KG1 (cell line): ENCODE results near the gene EXOC6B.

Source experiments
- DNase-seq: peaks from one replicate; lab custom pipeline; 2025; lab: John Stamatoyannopoulos, UW

EXOC6B gene

DNA sequence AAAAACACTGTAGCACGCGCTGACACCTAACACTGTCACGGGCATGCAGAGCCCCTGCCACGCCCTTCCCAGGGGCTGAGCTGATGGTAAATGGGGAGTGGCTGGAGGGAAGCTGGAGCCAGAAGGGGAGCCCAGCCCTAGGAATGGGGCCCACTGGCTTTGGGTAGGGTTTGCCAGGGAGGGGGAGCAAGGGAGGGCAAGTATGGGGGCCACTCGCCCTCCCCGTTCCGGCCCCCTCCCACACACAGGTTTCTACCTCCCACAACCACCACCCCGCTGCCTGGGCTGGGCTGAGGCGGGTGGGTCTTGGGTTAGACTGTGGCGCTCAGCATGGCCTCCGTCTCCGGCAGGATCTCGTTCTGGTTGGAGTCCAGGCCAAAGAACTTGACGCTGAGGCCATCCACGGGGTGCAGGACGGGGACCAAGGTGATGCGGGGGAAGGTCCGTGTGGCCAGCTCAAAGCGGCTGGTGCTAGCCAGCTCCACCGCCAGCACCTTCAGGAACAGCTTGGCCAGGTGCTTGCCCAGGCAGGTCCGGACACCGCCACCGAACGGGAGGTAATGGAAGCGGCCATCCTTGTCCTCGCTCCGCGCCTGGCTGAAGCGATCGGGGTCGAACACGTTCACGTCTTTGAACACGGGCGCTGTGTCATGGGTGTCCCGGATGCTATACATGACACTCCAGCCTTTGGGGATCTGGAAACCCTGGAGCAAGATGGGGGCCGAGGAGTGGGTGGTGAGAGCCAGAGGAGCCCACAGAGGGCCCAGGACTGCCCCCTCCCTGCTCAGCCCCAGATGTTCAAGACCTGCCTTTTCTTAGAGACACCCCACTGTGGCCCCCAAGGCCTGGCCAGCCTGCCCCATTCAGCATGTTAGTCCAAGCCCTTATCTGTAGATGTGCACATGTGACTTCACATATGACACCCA is 693.7 kb downstream of the EXOC6B start:
- DNase-seq = no peak

DNA sequence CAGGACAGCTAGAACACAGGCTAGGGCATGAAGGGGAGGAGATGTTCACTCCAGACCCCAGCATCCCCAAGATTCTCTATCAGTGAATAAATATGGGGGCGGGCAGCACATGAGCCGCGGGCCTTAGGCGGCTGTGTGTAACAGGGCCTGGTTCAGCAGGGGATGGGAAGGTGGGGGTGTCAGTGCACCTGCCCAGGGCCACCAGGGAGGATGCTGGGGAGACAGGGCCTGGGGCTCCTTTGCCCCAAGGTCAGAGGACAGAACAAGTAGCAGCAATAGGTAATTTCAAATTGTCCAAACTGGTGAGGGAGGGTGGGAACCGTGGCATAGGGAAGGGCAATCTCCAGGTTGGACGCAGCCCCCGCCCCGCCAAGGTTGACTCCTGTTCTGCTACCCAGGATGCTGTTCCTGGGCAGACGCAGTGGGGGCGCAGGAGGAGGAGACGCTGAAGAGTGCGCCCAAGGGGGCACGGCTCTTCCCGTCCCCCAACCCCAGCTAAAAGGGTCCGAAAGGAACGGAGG is 694.4 kb downstream of the EXOC6B start:
- no peak for DNase-seq

- DNase-seq = no peak
Observed at GRCh38 chr2:72130659-72131360, 695.0 kb downstream of the EXOC6B start.

DNA sequence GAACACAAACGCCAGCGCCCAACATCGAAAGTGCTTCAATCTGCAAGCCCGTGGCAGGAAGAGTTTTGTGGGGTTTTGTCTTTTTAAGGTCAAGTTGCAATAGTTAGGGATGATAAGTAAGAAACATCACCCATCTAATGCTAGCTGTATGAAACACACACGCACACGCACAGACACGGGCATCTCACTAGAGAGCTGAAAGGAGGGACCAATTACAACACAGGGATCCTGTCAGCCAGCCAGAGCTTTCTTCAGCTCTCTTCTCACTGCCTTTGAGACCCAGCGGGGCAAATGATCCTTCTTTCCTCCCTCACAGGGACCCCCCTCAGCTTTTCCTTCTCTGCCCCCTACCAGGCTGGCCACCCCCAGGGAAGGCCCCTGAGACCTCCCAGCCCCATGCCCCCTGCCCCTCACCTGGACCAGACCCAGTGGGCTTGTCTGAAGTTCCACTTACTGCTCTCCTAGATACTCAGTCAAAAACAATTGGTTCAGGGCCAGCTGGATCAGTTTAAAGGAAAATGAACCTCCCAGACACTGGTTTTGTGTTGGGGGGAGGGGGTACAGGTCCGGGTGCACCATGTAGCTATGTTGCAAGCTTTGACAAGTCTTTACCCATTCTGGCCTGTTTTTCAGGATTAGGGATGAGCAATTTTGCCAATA is 696.0 kb downstream of the EXOC6B start:
- DNase-seq = no peak

DNA sequence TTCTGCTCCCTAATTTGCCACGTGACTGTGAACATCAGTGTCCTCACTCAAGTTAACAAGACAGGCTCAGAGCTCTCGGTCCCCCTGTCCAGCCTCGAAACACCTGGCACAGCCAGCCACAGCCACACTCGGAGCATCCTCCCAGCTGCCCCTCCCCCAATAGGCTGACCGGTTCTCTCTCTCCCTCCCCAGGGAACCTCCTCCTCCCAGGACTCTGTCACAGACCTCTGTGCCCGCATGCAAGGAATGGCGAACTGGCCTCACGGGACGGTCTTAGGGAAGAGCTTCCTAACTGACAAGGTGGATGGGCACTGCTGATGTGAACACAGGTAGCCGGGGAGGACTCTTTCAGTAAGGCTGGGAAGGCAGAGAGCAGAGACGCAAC is 697.0 kb downstream of the EXOC6B start:
- no peak for DNase-seq

GRCh38 chr2:72128059-72128842 is 697.6 kb downstream of the EXOC6B start:
- DNase-seq = no peak

DNA sequence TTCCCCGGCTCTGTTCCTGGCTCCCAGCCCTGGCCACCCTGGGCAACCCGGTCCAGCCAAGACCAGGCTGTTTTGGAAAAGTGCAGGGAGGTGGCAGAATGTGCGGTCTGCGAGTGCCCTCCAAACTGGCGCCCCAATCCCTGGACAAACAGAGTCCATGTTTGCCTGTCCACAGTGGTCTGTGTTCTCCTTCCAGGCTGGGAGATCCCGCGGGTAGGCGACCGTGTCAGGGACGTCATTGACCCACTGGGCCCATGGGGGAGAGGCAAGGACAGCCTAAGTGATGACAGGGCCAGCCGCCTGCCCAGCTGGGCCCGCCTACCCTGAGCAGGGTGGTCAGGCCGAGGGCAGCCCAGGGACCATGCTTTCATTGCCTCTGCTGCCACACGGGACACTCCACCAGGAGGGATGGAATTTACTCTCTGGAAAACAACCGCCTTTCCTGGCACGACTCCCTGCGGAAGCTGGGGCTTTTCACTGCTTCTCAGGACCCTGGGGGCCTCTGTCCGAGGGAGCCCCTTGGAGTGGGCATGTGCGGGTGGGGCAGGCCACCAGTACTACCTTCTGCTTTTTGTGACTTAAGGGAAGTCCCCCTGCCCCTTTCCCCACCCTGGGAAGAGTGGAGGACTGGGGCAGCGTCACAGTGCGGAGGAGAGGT is 698.3 kb downstream of the EXOC6B start:
- no peak for DNase-seq

DNA sequence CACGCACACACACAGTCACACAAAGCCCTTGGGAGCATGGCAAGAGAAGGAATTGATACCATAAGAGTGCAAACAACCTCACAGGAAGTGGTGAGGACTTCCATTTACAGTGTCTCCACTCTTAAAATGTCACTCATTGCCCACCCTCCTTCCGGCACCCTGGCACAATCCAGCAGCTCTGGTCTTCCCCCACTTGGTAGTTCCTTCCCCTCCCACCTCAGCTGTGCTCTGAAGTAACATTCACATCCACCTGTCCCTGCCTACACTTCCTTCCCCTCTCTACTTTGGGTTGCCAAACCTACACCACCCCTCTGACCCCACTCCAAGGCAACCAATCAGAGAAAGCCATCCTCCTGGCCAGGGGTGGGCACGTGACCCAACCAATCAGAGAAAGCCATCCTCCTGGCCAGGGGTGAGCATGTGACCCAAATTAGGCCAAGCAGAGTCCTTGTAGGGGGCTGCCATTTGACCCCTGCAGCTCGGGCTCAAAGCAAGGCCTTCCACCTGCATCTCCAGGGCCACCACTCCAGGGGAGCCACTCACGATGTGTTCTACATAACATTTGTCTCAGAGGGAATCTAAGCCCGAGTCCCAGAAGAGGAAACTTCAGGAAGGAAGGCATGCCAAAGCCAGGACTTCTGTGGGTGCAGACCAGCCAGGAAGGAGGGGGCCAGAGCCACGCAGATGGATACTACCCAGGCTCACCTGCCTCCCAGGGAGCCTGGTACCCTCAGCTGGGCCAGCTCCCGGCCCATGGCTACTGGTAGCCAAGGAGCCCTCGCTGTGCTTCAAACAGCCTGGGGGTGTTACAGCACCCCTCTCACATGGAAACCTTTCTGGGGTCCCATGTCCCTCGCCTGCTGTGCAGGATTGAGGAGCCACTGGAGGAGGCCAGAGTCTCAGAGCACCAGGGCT is 699.4 kb downstream of the EXOC6B start:
- DNase-seq = no peak
